ENCODE data around the gene BCL7C.

DNA sequence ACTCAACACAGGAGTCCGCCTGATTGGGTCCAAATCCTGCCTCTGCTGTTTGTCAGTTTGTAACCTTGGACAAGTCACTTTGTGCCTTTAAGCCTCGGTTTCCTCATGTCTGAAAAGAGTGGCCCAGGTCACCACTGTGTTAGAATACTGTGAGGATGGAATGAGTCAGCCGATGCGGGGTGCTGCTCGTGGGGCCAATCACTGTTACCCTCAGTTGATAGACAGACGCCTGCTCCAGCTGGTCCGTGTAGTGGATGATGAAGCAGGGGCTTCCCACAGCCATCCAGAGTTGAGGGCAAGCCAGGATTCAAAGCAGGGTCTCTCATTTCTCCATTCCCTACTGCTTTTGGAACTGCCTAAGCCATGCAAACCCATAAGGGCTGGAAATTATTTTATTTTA, 35.3 kb upstream of the BCL7C start:
- TF ChIP-seq HDGF (IDR thresholded peaks at IDR 0.05; ENCODE audit: borderline replicate concordance) (no peak), SP1 (IDR thresholded peaks at IDR 0.05) (no peak)
- TF ChIP-seq, protein P1, sequence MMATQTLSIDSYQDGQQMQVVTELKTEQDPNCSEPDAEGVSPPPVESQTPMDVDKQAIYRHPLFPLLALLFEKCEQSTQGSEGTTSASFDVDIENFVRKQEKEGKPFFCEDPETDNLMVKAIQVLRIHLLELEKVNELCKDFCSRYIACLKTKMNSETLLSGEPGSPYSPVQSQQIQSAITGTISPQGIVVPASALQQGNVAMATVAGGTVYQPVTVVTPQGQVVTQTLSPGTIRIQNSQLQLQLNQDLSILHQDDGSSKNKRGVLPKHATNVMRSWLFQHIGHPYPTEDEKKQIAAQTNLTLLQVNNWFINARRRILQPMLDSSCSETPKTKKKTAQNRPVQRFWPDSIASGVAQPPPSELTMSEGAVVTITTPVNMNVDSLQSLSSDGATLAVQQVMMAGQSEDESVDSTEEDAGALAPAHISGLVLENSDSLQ (IDR thresholded peaks at IDR 0.05) = no peak

Measured in HEK293T (cell line).